Measurements from ENCODE around the gene PGAP3.
A peak's percentile ranks its signal among the peaks of the same experiment; 100 is the strongest.

Gene PGAP3

DNA sequence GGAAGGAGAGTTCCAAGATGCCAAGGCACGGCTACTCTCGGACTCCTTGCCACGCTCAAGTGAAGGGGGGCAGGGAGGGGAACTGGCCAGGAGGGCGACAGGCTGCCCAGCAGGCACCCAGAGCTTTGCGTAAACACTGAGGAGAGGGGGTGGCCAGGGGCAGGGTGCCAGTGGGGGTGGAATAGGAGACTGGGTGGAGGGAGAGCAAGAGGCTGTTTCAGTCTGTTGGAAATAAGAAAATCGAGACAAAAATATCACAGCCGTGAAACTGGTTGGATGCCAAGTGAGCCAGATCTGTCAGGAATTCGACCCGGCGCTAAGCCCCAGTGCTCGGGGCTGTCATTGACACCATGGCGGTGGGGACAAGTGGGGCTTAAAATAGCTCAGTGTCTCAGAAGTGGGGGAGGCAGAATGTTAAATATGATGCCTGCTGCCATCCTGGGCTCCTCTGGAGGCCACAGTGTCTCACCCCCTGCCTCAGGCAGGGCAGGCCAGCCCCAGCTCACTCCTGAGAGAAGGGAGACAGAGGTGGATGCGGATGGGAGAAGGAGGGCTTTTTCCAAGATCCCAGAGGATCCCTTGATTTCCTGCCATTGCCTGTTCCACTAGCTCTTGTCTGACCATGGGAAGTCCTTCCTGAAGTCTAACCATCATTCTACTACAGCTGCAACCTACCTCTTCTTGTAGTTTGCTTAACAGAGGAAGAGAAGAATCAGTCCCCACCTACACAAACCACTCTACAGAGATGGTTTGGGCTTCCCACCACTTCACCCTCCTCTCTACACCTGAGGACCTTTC, 10.1 kb downstream of the PGAP3 start:
- DNase-seq, result no peak
- Mint-ChIP-seq H3K27ac (peak overlapping the region; percentile 95 to 98), H3K4me3 (peak overlapping the region; percentile 57 to 58), H3K27me3 (no peaks in the 10 kb centered on the region), H3K36me3 (ENCODE audit: insufficient read depth) (peaks cover 4% of the 10 kb centered on the region), H3K9me3 (no peaks in the 10 kb centered on the region), H3K4me1 (ENCODE audit: low read depth in 2 of 2) (peaks cover 59 to 60% of the 10 kb centered on the region in 2 donors)
- no peak for ATAC-seq (replicated peaks)

DNA sequence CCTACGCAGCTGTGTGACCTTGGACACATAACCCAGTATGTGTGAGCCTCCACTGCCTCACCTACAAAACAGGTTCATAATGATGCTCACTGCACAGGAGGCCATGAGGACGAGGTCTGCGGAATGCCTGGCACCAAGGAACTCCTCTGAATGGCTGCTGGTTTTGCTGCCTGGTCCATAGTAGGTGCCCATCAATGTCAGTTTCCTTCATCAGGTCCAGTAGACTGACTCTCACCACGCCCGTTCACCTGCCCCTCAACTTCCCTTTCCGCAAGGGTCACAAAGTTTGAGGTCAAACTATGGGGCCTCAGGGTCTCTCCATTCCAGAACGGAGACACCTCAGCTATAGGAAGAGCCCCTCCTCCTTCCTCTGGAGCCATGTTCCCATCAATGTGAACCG, 10.8 kb downstream of the PGAP3 start:
- peak overlapping the region; percentile 95 to 98 for H3K27ac Mint-ChIP-seq
- peaks cover 4% of the 10 kb centered on the region for H3K36me3 Mint-ChIP-seq (ENCODE audit: insufficient read depth)
- H3K9me3 Mint-ChIP-seq, result no peaks in the 10 kb centered on the region
- H3K4me1 Mint-ChIP-seq (ENCODE audit: low read depth in 2 of 2), result peaks cover 59 to 60% of the 10 kb centered on the region in 2 donors
- peaks cover 0 to 2% of the 10 kb centered on the region in 2 donors for H3K27me3 Mint-ChIP-seq
- H3K4me3 Mint-ChIP-seq, result peak overlapping the region; percentile 57 to 58
- ATAC-seq (replicated peaks) (no peak), DNase-seq (no peak)

DNA sequence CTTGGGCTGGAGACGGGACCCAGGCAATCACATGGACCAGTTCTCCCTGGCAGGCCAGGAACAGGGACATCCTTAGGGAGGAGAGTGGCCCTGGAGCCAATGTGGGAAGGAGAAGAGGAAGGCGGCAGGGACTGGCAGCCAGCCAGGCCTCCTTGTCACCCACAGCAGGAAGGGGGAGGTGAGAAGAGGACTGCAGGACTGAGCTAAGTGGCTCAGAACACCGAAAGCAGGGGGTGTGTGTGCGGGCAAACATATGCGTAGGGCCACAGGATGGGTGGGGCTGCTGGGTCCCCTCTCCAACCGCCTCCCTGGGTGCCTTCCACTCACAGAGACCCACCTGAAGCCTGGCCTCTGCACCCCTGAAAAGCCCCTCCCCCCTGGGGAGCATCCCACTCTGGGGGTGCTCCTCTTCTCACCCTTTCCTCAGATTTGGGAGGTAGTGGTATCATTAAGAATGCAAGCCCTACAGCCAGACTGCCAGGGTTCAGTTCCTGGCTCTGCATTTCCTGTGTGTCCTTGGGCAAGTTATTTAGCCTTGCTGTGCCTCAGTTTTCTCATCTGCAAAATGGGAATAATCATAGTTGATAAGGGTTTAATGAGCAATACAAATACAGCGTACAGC, 11.5 kb downstream of the PGAP3 start:
- peak; percentile 89 for ATAC-seq (replicated peaks)
- H3K4me1 Mint-ChIP-seq (ENCODE audit: low read depth in 2 of 2), result peaks cover 59 to 63% of the 10 kb centered on the region in 2 donors
- no peaks in the 10 kb centered on the region for H3K9me3 Mint-ChIP-seq
- H3K27me3 Mint-ChIP-seq, result peaks cover 0 to 7% of the 10 kb centered on the region in 2 donors
- peaks cover 3% of the 10 kb centered on the region for H3K36me3 Mint-ChIP-seq (ENCODE audit: insufficient read depth)
- H3K27ac Mint-ChIP-seq, result peak overlapping the region; percentile 95 to 98
- H3K4me3 Mint-ChIP-seq, result peak overlapping the region; percentile 57 to 58
- peak; percentile 47 to 59 (median 55) for DNase-seq

DNA sequence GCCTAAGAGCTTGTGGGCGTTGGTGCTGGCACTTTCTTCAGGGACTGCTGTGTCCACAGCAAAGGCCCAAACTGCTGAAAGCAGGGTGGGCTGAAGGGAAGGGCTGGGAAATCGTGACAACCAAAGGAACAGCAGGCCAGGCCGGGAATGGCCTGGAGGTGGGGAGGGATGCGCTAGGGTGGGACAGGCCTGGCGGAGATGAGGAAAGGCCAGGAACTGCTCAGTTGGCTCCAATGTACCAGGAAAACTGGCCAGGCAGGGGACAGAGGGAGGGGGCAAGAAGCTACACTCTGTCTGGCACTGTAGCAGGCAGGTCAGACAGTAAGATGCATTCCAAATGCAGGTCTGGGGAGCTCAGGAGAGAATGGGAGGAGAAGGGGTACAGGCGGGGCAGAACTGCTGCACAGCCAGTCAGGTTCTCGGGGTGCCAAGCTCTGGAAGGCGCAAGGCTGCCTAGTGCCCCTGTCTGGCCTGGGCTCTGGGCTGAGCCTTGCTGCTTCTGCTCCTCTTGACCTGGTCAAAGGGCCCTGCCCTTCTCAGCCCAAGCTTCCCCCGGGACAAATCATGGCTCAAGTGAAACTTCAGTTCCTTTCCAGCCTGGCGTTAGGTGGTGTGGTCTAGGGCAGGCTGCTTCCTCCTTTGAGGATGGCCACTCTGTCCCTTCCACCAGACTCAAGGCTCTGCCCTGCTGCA, 12.3 kb downstream of the PGAP3 start:
- ATAC-seq (replicated peaks), result no peak
- Mint-ChIP-seq H3K27ac (peak overlapping the region; percentile 95 to 98), H3K27me3 (peaks cover 0 to 8% of the 10 kb centered on the region in 2 donors), H3K9me3 (no peaks in the 10 kb centered on the region), H3K36me3 (ENCODE audit: insufficient read depth) (no peaks in the 10 kb centered on the region), H3K4me3 (peak overlapping the region; percentile 57 to 58), H3K4me1 (ENCODE audit: low read depth in 2 of 2) (peaks cover 51 to 60% of the 10 kb centered on the region in 2 donors)
- DNase-seq, result no peak

DNA sequence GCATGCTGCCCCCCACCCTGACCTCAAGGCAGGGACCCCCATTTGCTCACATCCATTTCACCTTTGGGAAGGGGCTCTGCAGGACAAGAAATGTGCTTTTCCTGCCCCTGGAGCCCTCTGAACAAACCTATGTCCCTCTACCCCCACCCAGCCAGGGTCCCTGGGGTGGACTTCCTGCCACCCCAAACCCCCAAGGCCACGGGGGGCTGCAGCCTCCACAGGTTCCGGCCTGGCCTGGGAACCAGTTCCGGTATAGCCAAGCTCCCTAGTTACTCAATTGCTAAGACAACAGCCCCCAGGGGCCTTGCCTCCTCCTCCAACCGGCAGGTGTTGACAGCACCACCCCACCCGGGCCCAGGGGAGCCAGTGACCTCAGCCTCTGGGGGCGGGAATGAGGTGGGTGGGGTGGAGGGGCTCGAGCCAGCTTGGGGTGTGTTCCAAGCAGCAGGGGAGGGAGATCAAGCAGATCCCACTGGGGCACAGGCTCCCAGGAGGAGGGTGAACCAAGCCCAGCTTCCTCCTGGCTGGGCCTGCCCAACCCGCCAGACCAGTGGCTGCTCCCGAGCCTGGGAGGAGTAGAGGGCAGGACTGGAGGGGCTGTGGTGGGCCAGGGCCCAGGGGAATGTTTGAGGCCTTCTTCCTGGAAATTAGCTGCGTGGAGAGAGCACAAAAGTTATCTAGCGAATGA, 13.0 kb downstream of the PGAP3 start:
- no peaks in the 10 kb centered on the region for H3K9me3 Mint-ChIP-seq
- H3K27ac Mint-ChIP-seq, result peak overlapping the region in 1 of 2 donors; percentile 98
- H3K4me1 Mint-ChIP-seq (ENCODE audit: low read depth in 2 of 2), result peaks cover 44 to 53% of the 10 kb centered on the region in 2 donors
- ATAC-seq (replicated peaks) (no peak), DNase-seq (no peak)
- peak overlapping the region; percentile 5 to 57 for H3K4me3 Mint-ChIP-seq
- H3K27me3 Mint-ChIP-seq, result peaks cover 0 to 13% of the 10 kb centered on the region in 2 donors
- no peaks in the 10 kb centered on the region for H3K36me3 Mint-ChIP-seq (ENCODE audit: insufficient read depth)

DNA sequence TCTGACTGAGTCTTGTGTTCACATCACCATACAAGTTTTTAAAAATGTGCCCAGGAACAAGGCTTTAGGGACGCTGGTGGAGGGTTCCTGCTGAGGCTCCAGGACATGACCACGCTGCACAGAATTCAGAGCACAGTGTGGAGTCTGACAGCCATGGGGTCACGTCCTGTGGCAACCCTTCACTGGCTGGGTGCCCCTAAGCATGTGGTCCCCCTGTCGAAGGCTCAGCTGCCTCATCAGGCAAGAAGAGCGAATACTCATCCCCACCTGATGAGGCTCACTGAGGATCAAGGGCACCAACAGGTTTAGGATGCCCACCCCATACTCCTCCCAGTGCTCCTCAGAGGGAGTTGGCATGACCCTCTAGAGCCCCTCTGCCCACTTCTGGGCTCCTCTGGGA, 13.7 kb downstream of the PGAP3 start:
- Mint-ChIP-seq H3K9me3 (no peaks in the 10 kb centered on the region), H3K36me3 (ENCODE audit: insufficient read depth) (no peaks in the 10 kb centered on the region), H3K4me1 (ENCODE audit: low read depth in 2 of 2) (peaks cover 38 to 47% of the 10 kb centered on the region in 2 donors), H3K27ac (no peak overlapping the region), H3K27me3 (peaks cover 0 to 18% of the 10 kb centered on the region in 2 donors), H3K4me3 (no peak overlapping the region)
- no peak for DNase-seq
- no peak for ATAC-seq (replicated peaks)

DNA sequence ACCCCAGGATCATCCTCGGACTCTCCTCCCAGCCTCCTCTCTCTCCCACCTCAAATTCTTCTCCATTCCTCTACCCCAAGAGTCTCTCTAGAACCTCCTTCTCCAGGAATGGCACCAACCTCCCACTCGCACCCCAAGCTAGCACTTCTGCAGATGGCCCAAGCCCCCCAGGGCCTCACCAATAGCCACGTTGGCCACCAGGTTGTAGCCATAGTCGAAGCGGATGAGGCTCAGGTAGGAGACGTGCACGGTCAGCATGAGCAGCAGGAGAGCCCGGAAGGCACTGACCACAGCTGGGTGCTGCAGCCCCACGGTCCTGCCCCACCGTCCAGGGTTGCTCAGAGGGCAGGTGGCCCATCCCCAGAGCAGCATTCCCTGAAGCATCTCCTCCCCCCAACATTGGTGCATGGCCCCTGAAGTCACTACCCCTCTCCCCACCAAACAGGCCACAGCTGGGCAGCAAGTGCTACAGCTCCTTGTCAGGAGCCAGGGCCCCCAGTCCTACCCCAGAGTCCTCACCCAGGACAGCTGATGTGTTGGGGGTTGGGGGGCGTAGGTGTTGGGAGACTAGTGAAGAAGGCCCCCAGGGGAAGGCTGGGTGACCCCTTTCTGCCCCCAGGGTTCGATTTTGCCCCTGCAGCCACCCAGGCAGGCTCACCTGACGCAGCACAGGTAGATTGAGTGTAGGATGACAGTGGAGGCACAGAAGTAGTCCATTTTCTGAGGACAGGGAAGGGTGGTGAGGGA, 14.3 kb downstream of the PGAP3 start:
- H3K9me3 Mint-ChIP-seq, result no peaks in the 10 kb centered on the region
- H3K27me3 Mint-ChIP-seq, result peaks cover 3 to 24% of the 10 kb centered on the region in 2 donors
- peaks cover 1% of the 10 kb centered on the region for H3K36me3 Mint-ChIP-seq (ENCODE audit: insufficient read depth)
- H3K4me3 Mint-ChIP-seq, result no peak overlapping the region
- peaks cover 34 to 43% of the 10 kb centered on the region in 2 donors for H3K4me1 Mint-ChIP-seq (ENCODE audit: low read depth in 2 of 2)
- DNase-seq, result no peak
- no peak for ATAC-seq (replicated peaks)
- no peak overlapping the region for H3K27ac Mint-ChIP-seq

DNA sequence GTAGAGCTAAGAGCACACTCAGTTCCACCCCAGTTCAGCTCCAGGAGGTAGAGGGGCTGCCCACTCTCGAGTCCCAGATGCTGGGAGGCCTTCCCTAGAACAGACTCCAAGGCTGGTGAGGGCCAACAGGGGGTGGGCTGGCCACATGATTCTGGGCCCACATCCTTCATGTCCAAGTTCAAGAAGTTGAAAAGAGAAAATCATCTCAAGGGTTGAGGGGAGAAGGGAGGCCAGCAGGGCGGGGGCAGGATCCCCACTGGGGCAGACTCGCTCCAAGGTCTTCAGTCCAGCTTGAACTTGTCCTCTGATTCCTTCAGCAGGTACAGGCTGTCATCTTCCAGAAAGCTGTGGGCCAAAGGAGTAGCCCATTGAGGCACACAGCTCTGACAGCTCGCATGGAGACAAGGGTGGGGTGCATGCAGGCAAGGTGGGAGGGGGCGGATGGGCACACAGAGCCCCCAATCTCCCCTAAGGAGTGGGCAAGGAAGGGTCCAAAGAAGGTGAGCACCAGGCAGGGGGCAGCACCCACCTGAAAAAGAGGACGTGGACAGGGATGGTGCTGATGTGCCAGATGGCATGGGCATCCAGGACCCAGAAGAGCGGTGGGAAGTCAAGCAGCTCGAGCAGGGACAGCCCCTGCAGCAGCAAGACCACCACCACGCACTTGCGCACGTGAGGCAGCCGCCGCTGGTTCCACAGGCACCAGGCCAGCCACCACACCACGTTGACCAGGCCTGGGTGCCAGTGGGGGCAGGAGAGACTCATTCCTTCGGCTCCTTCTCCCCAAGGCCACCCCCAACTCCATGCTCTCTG, 15.1 kb downstream of the PGAP3 start:
- H3K4me3 Mint-ChIP-seq, result no peak overlapping the region
- H3K36me3 Mint-ChIP-seq (ENCODE audit: insufficient read depth), result peaks cover 3% of the 10 kb centered on the region
- no peaks in the 10 kb centered on the region for H3K9me3 Mint-ChIP-seq
- H3K27ac Mint-ChIP-seq, result no peak overlapping the region
- no peak for ATAC-seq (replicated peaks)
- H3K27me3 Mint-ChIP-seq, result peaks cover 5 to 29% of the 10 kb centered on the region in 2 donors
- peaks cover 37 to 38% of the 10 kb centered on the region in 2 donors for H3K4me1 Mint-ChIP-seq (ENCODE audit: low read depth in 2 of 2)
- no peak for DNase-seq

DNA sequence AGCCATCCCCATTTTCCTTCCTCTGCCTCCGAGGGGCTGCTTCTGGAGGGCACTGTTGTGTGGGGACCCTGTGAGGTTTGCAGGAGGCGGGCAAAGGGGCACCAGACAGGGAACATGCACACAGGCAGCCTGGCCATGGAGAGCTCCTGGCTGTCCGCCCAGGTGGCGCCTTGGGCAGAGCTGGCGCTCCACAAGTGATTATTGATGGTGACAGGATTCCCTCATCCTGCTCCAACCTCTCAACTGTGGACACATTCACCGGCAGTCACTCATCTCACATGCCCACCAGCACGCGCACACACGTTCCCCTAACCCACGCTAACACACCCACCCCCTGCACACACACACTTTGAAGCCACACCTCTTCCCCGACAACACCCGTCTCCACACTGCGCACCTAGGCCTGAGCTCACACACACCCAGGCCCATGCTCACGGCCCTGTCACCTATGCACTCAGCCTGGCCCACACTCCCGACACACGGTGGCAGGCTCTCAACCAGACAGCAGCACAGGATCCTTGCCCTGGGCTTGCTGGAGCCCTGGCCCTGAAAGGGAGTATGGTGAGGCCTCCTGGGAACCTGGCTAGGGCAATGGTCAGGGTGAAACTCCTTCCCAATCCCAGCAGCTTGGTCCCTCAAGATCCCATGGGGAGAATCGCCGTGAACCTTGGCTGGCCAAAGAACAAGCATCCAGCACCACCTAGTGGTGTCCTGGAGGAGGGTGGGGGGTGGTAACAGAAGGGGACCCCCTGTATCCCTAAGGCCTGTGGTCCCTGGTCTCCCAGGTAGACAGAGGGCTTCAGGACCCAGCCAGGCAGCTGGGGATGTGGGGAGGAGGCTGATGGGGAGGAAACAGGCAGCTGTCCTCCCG, 16.0 kb downstream of the PGAP3 start:
- Mint-ChIP-seq H3K36me3 (ENCODE audit: insufficient read depth) (peaks cover 3% of the 10 kb centered on the region), H3K4me3 (no peak overlapping the region), H3K9me3 (no peaks in the 10 kb centered on the region), H3K27me3 (peaks cover 5 to 33% of the 10 kb centered on the region in 2 donors), H3K27ac (no peak overlapping the region), H3K4me1 (ENCODE audit: low read depth in 2 of 2) (peaks cover 29 to 31% of the 10 kb centered on the region in 2 donors)
- DNase-seq (no peak), ATAC-seq (replicated peaks) (no peak)

DNA sequence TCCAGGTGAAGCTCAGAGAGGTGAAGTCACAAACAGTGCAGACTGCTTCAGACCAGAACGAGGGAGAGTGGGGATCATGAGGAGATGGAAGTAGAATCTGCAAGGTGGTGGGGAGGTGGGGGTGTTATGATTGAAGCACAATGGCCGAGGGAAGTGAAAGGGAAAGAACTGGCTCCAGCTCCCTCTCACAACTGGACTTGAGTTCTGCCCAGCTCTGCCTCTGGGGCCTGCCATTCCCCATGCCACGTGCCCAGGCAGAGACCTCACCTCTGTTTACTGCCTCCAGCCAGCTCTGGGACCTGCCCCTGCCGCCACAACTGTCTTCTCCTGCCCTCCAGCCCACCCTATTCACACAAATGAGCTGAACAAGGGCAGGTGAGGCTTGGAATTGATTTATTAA, 17.1 kb downstream of the PGAP3 start:
- DNase-seq (no peak), ATAC-seq (replicated peaks) (no peak)
- no peak overlapping the region for H3K27ac Mint-ChIP-seq
- H3K36me3 Mint-ChIP-seq (ENCODE audit: insufficient read depth), result peaks cover 3% of the 10 kb centered on the region
- peaks cover 17 to 23% of the 10 kb centered on the region in 2 donors for H3K4me1 Mint-ChIP-seq (ENCODE audit: low read depth in 2 of 2)
- peaks cover 10 to 44% of the 10 kb centered on the region in 2 donors for H3K27me3 Mint-ChIP-seq
- H3K4me3 Mint-ChIP-seq, result no peak overlapping the region
- H3K9me3 Mint-ChIP-seq, result no peaks in the 10 kb centered on the region

DNA sequence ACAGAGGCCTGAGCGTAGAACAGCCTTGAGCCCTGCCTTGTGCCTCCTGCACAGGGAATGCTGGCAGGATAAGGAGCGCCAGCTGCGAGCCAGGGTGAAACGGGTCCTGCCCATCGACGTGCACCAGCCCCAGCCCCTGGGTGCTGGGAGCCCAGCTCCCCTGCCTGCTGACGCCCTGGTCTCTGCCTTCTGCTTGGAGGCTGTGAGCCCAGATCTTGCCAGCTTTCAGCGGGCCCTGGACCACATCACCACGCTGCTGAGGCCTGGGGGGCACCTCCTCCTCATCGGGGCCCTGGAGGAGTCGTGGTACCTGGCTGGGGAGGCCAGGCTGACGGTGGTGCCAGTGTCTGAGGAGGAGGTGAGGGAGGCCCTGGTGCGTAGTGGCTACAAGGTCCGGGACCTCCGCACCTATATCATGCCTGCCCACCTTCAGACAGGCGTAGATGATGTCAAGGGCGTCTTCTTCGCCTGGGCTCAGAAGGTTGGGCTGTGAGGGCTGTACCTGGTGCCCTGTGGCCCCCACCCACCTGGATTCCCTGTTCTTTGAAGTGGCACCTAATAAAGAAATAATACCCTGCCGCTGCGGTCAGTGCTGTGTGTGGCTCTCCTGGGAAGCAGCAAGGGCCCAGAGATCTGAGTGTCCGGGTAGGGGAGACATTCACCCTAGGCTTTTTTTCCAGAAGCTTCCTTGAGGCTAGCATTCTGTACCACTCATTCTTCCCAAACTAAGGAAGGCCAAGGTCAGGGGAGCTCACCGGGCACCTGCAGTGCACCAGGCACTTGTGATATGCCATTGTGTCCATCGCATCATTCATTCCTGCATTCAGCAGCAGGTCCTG, 17.7 kb downstream of the PGAP3 start:
- H3K27ac Mint-ChIP-seq, result no peak overlapping the region
- no peak for ATAC-seq (replicated peaks)
- DNase-seq, result no peak
- H3K4me3 Mint-ChIP-seq, result no peak overlapping the region
- H3K4me1 Mint-ChIP-seq (ENCODE audit: low read depth in 2 of 2), result peaks cover 11 to 19% of the 10 kb centered on the region in 2 donors
- peaks cover 10 to 44% of the 10 kb centered on the region in 2 donors for H3K27me3 Mint-ChIP-seq
- peaks cover 3% of the 10 kb centered on the region for H3K36me3 Mint-ChIP-seq (ENCODE audit: insufficient read depth)
- H3K9me3 Mint-ChIP-seq, result no peaks in the 10 kb centered on the region
